ENCODE data around the gene GYG2. TPM values are rescaled to one million over a fixed set of nuclear protein-coding genes. Genes with fewer than 3 reads are reported as not detected.

Gene GYG2
- polyA plus RNA-seq, 1 donor from 2014 or later: 6.3 TPM

DNA sequence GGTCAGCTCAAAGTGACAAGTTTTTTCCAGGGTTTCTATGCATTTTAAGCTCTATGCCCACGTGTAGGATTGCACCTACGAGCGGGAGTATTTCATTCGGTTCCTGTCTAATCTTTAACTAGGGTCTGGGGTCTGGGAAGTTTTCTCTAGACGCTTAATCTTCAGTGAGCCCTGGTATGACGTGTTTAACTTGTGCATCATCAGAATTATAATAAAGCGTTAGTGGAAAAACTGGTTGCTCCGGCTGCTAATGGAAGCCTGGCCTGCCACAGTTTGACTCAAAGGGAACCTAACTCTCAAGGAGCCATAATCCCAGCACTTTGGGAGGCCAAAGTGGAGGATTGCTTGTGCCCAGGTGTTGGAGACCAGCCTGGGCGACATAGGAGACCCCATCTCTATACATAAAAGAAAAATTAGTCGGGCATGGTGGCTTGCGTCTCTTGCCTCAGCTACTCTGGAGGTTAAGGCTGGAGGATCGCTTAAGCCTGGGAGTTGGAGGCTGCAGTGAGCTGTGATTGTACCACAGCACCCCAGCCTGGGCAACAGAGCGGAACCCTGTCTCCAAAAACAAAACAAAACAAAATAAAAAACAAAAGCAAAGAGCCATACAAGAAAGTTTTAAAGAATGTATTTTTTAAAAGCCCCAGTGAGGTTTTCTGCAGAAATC lies 70.2 kb downstream of the GYG2 start:
- no peak overlapping the region for H3K27ac ChIP-seq (ENCODE audit: low read length)
- TF ChIP-seq MXI1 (conservative IDR thresholded peaks at IDR 0.05; ENCODE audit: poor library complexity, severe bottlenecking): no peak
- TF ChIP-seq, protein P1, sequence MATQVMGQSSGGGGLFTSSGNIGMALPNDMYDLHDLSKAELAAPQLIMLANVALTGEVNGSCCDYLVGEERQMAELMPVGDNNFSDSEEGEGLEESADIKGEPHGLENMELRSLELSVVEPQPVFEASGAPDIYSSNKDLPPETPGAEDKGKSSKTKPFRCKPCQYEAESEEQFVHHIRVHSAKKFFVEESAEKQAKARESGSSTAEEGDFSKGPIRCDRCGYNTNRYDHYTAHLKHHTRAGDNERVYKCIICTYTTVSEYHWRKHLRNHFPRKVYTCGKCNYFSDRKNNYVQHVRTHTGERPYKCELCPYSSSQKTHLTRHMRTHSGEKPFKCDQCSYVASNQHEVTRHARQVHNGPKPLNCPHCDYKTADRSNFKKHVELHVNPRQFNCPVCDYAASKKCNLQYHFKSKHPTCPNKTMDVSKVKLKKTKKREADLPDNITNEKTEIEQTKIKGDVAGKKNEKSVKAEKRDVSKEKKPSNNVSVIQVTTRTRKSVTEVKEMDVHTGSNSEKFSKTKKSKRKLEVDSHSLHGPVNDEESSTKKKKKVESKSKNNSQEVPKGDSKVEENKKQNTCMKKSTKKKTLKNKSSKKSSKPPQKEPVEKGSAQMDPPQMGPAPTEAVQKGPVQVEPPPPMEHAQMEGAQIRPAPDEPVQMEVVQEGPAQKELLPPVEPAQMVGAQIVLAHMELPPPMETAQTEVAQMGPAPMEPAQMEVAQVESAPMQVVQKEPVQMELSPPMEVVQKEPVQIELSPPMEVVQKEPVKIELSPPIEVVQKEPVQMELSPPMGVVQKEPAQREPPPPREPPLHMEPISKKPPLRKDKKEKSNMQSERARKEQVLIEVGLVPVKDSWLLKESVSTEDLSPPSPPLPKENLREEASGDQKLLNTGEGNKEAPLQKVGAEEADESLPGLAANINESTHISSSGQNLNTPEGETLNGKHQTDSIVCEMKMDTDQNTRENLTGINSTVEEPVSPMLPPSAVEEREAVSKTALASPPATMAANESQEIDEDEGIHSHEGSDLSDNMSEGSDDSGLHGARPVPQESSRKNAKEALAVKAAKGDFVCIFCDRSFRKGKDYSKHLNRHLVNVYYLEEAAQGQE (IDR thresholded peaks at IDR 0.05; ENCODE audit: borderline replicate concordance): no peak
- no peak for TF ChIP-seq TAF1 (IDR thresholded peaks at IDR 0.05; ENCODE audit: low read depth)
- TF ChIP-seq POLR2AphosphoS5 (IDR thresholded peaks at IDR 0.05): no peak

DNA sequence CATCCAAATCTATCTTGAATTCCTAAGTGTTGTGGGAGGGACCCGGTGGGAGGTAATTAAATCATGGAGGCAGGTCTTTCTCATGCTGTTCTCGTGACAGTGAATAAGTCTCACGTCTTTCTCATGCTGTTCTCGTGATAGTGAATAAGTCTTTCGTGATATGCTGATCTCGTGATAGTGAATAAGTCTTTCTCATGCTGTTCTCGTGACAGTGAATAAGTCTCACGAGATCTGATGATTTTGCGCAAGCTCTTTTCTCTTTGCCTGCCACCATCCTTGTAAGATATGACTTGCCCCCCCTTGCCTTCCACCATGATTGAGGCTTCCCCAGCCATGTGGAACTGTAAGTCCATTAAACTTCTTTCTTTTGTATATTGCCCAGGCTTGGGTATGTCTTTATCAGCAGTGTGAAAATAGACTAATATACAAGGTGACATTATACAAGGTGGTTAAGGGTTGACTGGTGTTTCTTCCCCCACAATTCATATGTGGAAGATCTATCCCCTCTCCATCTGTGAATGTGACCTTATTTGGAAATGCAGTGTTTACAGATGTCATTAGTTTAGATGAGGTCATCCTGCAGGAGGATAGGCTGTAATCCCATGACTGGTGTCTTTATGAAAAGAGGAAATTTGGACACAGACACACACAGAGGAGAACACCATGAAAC lies 72.8 kb downstream of the GYG2 start:
- Histone ChIP-seq H3K4me2 (ENCODE audit: low read length) (no peak overlapping the region), H3F3A (ENCODE audit: insufficient read depth, low read length, poor library complexity, severe bottlenecking) (no peaks in the 10 kb centered on the region), H2AFZ (ENCODE audit: low read depth, low read length) (no peak overlapping the region), H3K9me2 (ENCODE audit: insufficient read depth, low read length) (no peaks in the 10 kb centered on the region), H3K27ac (ENCODE audit: low read length) (no peak overlapping the region), H3K36me3 (ENCODE audit: insufficient read depth, low read length) (no peaks in the 10 kb centered on the region), H3K79me2 (replicated peaks; ENCODE audit: insufficient read depth, low read length) (no peaks in the 10 kb centered on the region), H3K4me3 (ENCODE audit: low read length) (no peak overlapping the region), H3K9me3 (ENCODE audit: low read length) (no peaks in the 10 kb centered on the region), H3K27me3 (ENCODE audit: insufficient read depth, low read depth, low read length) (no peaks in the 10 kb centered on the region), H4K20me1 (ENCODE audit: insufficient read depth) (no peaks in the 10 kb centered on the region), H3K9ac (ENCODE audit: low read length) (no peak overlapping the region)
- no peak for TF ChIP-seq MXI1 (conservative IDR thresholded peaks at IDR 0.05; ENCODE audit: poor library complexity, severe bottlenecking)
- no peak for TF ChIP-seq RAD21 (conservative IDR thresholded peaks at IDR 0.05)
- no peak for TF ChIP-seq EP300 (conservative IDR thresholded peaks at IDR 0.05; ENCODE audit: poor library complexity, severe bottlenecking)
- TF ChIP-seq SMC3 (conservative IDR thresholded peaks at IDR 0.05; ENCODE audit: poor library complexity): no peak
- TF ChIP-seq POLR2AphosphoS5 (IDR thresholded peaks at IDR 0.05): no peak
- no peak for TF ChIP-seq TAF1 (IDR thresholded peaks at IDR 0.05; ENCODE audit: low read depth)

More for the DNA sequence above, 70.2 kb downstream of the GYG2 start:
- Histone ChIP-seq H3K9ac (ENCODE audit: low read length) (no peak overlapping the region), H3K36me3 (ENCODE audit: insufficient read depth, low read length) (no peaks in the 10 kb centered on the region), H3K4me3 (ENCODE audit: low read length) (no peak overlapping the region), H3K9me2 (ENCODE audit: insufficient read depth, low read length) (no peaks in the 10 kb centered on the region), H4K20me1 (ENCODE audit: insufficient read depth) (no peaks in the 10 kb centered on the region), H3F3A (ENCODE audit: insufficient read depth, low read length, poor library complexity, severe bottlenecking) (no peaks in the 10 kb centered on the region), H3K27me3 (ENCODE audit: insufficient read depth, low read depth, low read length) (no peaks in the 10 kb centered on the region), H3K4me2 (ENCODE audit: low read length) (no peak overlapping the region), H3K79me2 (replicated peaks; ENCODE audit: insufficient read depth, low read length) (no peaks in the 10 kb centered on the region), H3K9me3 (ENCODE audit: low read length) (no peaks in the 10 kb centered on the region), H2AFZ (ENCODE audit: low read depth, low read length) (no peak overlapping the region)

DNA sequence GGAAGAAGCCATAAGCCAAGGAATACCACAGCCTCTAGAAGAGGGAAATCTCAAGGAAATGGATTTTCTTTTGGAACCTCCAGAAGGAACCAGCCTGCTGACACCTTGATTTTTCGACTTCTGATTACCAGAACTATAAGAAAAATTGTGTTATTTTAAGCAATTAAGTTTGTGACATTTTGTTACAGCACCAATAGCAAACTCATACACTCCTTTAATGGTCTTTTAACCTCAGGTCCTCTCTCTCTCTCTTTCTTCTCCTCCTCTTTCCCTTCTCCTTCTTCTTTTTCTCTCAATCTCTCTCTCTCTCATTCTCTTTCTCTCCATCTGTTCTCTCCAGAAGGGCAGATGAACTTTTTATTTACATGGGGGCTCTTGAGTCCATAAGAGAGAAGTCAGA lies 74.1 kb downstream of the GYG2 start:
- H4K20me1 ChIP-seq (ENCODE audit: insufficient read depth): no peaks in the 10 kb centered on the region
- no peak overlapping the region for H3K4me3 ChIP-seq (ENCODE audit: low read length)
- no peaks in the 10 kb centered on the region for H3K79me2 ChIP-seq (replicated peaks; ENCODE audit: insufficient read depth, low read length)
- no peak overlapping the region for H3K27ac ChIP-seq (ENCODE audit: low read length)
- no peak overlapping the region for H3K9ac ChIP-seq (ENCODE audit: low read length)
- no peak for TF ChIP-seq TAF1 (IDR thresholded peaks at IDR 0.05; ENCODE audit: low read depth)
- TF ChIP-seq RAD21 (conservative IDR thresholded peaks at IDR 0.05): no peak
- no peaks in the 10 kb centered on the region for H3K9me3 ChIP-seq (ENCODE audit: low read length)
- no peaks in the 10 kb centered on the region for H3F3A ChIP-seq (ENCODE audit: insufficient read depth, low read length, poor library complexity, severe bottlenecking)
- H2AFZ ChIP-seq (ENCODE audit: low read depth, low read length): no peak overlapping the region
- H3K9me2 ChIP-seq (ENCODE audit: insufficient read depth, low read length): no peaks in the 10 kb centered on the region
- H3K36me3 ChIP-seq (ENCODE audit: insufficient read depth, low read length): no peaks in the 10 kb centered on the region
- no peak overlapping the region for H3K4me2 ChIP-seq (ENCODE audit: low read length)
- H3K27me3 ChIP-seq (ENCODE audit: insufficient read depth, low read depth, low read length): no peaks in the 10 kb centered on the region

Data from neural cell (in vitro differentiated cells).